GM21381 (cell line): ENCODE data around the gene GDE1.
A peak's percentile ranks its signal among the peaks of the same experiment; 100 is the strongest.
"Not testable (repeated sequence)": the region's sequence is repeated elsewhere in the genome, so short reads cannot be mapped to it uniquely, and the experiment has no call there.

Source experiments
- ATAC-seq: cut with Tn5 transposase; IDR thresholded peaks from one replicate; pipeline ENCODE4 v1.9.1; 2021; ENCODE audit warnings: mild to moderate bottlenecking, moderate library complexity; ENCODE audit not compliant: unreplicated experiment

The GDE1 gene, protein sequence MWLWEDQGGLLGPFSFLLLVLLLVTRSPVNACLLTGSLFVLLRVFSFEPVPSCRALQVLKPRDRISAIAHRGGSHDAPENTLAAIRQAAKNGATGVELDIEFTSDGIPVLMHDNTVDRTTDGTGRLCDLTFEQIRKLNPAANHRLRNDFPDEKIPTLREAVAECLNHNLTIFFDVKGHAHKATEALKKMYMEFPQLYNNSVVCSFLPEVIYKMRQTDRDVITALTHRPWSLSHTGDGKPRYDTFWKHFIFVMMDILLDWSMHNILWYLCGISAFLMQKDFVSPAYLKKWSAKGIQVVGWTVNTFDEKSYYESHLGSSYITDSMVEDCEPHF

DNA sequence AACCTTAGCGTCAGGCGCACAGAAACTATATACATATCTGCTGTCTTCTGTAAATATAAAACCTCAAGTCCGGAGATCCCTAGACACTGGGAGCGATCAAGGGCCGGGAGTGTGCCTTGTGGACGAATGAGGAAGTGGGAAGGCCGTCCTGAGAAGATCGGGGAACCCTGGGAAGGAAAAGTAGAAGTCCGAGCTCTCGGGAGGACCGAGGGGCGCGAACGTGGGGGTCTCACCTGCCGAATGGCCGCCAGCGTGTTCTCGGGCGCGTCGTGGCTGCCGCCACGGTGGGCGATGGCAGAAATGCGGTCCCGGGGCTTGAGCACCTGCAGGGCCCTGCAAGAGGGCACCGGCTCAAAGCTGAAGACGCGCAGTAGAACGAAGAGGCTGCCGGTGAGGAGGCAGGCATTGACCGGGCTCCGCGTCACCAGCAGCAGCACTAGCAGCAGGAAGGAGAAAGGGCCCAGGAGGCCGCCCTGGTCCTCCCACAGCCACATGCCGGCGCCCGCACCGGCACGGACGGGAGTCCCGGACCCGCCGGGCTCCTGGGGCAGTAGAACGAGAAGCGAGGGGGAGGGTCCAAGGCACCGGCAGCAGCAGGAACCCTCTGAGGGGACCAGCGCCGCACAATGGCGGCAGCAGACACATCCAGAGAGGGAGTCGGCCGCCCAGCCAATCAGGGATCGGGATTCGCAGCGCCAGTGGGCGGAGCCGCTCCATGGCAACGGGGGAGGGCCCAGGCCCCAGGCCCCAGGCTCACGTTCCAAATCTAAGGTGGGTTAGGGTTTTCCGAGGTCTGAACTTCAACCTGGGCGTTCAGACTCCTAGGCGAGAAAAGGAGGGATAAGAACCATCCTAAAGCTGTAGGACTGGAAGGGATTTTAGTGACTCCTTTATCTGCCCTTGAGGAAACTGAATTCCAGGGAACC, at the start of gene GDE1:
GDE1 (minus strand) TSS at position 628 of the 926 bp plus-strand sequence; CDS start at position 494, 134 bp downstream.
- ATAC-seq = peak; percentile 76

DNA sequence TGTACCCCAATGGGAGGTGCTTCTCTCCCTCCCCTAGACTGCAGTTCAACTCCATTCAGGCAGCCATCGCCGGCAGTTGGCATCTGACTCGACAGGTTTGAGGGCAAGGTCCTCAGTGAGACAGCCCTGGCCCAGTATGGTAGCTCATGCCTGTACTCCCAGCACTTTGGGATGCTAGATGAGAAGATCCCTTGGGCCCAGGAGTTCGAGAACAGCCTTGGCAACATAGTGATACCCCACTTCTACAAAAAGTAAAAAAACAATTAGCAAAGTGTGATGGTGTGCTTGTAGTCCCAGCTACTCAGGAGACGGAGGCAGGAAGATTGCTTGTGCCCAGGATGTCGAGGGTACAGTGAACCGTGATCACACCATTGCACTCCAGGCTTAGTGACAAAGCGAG, 45.7 kb upstream of the GDE1 start:
- ATAC-seq = no peak

DNA sequence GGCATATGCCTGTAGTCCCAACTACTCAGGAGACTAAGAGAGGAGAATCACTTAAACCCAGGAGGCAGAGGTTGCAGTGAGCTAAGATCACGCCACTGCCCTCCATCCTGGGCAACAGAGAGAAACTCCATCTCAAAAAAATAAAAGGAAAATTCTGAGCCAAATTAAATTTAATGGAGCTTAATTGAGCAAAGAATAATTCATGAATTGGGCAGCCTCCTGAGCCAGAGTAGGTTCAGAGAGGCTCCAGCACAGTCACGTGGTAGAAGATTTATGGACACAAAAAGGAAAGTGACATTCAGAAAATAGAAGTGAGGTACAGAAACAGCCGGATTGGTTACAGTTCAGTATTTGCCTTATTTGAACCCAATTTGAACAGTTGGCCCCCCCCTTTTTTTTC, 44.5 kb upstream of the GDE1 start:
- no peak for ATAC-seq

DNA sequence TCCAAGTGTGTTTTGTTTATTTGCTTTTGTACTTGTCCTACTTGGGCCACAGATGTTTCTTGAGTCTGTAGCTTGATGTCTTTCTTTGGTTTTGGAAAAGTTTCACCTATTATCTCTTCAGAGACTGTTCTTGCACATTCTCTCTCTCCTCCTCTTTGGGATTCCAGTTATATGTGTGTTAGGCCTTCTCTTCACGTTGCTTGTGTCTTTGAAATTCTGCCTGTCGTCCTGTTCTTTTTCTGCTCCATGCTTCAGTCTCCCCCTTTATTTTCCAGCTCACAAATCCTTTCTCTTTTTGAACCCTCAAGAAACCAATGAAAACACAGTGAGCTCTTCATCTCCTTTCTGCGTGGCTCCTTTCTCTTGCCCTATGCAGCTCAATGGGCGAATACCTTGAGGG, 41.5 kb upstream of the GDE1 start:
- ATAC-seq = no peak

DNA sequence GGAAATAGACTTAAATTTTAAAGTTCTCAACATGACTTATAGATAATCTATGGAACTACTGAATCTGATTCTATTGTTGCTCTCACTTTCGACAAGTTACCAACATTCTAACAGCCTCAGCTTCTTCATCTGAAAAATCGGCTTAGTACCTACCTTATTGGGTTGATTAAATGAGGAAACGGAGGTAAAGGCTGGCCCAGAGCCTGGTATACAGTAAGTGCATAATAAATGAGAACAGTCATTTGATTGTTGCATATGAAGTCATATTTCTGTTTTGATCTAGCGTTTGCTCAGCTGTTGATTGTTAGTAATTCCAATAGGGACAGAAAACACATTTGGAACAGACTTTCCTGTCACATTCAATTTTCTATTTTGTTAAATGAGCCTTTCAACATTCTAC, 38.2 kb upstream of the GDE1 start:
- ATAC-seq = no peak

DNA sequence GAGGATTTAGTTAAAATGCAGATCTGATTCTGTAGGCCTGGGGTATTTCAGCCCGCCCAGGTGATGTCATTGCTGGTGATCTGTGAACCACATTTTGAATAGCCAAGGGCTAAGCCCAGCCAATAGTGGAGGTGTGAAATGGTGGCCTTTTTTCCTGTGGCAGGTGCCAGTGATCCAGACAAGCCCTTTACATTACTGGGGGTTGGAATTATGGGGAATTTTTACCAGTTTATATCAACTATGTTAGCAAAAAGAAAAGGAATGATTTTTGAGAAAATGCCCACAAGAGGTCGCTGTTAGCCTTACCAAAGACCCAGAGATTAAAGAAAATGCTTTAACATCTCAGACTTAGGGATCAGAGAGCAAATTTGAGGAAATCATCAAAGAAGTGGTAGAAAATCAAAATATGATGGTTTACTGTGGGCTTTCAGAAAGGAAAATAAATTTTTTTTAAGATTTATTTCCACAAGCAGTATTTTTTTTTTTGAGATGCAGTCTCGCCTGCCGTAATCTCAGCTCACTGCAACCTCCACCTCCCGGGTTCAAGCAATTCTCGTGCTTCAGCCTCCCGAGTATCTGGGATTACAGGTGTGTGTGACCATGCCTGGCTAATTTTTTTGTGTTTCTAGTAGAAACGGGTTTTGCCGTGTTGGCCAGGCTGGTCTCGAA, 37.5 kb upstream of the GDE1 start:
- ATAC-seq = no peak

DNA sequence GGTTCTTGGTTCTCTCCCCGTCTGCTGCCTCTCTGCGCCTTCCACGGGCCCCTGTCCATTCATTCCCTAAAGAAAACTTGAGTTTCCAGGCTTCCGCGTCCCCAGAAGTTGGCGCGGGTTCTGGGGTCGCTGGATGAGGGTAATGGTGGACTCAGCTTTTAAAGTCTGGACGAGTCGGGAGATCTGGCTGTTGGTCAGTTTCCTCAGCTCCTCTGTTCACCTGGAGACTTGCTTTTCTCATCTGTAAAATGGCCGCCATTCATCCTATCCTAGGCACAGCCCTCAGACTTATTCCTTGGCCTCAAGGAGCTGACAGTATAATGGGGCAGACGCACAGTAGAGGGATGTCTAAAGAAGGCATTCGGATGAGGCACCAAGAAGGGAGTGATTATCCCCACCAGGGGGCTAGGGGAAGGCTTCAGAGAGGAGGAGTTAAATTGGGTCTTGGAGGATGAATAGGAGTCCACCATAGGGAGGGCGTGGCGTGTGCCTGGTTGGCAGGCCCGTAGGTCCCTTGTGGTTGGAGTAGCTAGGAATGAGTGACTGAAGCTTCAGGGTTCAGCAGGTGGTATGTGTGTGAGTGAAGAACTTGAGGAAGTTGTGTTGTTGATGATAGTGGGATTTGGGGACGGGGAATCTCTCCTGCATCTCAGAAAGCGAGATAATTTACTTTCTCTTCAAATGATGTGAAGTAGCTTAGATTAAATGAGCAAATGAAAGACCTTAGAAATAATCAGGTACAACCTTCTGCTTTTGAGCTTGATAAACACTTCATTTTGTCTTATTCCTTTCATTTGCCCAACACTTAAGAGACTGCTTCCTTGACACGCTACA, 34.3 kb upstream of the GDE1 start:
- ATAC-seq = no peak

DNA sequence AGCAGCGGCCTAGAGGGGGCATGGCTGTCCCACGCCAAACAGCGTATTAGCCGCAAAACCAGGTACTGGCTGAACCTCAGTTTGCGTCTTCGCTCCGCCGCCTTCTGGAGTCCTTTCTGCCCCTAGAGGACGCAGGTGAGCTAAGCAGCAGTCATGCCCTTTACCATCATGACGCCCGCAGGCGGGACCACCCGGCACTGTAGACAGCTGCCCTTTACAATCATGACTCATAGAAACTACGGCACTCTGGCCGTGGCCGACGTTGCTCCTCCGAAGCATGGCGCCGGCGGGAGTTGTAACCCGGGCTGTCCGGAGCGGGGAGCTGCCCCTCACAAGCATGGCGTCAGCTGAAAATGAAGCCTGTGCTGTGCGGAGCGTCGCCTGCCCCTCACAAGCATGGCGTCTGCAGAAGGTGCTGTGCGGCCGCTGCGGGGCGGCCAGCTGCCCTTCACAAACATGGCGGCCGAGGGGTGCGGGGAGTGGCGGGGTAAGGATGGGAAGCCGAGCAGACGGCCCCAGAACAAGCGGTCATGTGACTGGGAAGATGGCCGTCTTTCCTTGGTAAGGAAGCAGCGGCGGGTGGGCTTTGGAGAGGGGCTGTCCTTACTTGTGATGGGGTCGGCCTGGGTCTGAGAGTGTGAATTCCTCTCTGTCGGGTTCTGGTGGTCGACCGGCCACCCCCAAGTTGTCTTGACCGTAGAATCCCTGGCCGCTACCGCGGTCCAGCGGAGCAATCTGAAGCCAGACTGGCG, 33.5 kb upstream of the GDE1 start, which contains the start of gene VPS35L:
VPS35L (plus strand) TSS at position 518 of the 752 bp plus-strand sequence; CDS start at position 545, 27 bp downstream.
- peak; percentile 94 for ATAC-seq

DNA sequence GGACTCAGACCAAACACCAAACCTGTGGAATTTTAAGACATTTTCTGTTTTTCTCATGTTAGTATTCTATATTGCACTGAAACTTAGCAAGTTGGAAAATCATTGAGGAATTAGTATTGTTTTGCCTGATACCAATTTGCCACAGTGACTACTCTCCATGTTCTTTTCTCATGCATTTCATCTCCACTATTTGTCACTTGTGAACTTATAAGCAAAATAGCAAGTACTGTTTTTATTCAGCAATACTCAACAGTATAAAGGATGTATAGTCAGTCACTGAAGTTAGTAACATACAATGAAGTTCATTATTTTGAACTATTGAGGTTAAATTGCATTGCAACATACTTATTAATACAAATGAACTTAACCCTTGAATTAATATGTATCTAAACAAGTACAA, 27.8 kb upstream of the GDE1 start:
- no peak for ATAC-seq

DNA sequence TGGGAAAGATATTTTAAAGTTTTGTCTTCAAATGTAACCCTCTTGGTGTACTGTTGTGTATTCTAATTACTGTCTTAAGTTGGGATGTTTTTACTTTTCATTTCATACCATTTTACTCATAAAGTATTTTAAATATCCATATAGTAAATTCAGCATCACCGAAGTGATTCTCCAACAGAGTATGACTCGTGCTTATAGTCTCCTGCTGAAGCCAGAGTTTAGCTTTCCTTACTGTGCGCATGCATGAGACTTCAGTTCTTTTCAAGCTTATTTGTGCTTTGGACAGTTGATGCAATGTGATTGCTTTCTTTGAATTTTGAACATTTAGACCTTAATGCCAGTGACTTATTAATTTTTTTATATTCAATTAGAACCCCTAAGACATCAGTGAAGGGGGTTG, 26.2 kb upstream of the GDE1 start:
- ATAC-seq = no peak

DNA sequence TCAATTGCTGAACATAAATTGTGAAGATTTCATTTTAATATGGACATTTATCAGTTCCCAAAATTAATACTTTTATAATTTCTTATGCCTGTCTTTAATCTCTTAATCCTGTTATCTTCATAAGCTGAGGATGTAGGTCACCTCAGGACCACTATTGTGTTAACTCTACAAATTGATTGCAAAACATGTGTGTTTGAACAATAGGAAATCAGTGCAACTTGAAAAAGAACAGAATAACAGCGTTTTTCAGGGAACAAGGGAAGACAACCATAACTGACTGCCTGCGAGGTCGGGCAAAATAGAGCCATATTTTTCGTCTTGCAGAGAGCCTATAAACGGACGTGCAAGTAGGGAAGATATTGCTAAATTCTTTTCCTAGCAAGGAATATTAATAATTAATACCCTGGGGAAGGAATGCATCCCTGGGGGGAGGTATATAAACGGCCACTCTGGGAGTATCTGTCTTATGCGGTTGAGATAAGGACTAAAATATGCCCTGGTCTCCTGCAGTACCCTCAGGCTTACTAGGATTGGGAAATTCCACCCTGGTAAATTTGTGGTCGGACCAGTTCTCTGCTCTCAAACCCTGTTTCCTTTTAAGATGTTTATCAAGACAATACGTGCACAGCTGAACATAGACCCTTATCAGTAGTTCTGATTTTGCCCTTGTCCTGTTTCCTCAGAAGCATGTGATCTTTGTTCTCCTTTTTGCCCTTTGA, 21.5 kb upstream of the GDE1 start:
- not testable (repeated sequence) for ATAC-seq

DNA sequence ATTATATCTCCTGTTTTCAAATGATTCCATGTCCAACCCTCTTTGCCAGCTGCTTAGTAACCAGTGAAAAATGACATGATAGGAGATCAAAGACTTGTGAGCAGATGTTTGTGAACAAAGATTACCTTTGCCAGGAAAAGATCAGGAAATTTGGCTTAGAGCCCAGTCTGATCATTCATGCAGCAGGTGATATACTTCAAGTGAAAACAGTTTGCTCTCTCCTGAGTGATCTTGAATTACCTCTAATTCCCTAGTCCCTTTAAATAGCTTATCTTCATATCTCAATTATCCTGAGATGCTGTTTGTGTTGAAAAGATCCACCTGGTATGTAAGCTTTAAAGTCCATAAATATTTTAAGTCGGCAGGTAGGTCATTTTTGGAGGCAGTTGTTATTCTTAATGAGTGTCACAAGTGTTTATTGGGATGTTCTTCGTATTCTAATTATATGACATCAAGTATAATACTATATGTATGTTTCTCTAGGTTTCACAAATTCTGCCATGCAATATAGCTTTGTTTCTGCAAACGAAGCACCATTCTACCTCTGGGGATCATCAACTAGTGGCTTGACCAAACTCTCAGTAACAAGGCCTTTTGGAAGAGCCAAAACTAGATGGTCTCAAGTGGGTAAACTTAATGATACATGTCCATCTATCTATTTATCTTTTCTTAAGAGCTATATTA, 20.4 kb upstream of the GDE1 start:
- no peak for ATAC-seq

DNA sequence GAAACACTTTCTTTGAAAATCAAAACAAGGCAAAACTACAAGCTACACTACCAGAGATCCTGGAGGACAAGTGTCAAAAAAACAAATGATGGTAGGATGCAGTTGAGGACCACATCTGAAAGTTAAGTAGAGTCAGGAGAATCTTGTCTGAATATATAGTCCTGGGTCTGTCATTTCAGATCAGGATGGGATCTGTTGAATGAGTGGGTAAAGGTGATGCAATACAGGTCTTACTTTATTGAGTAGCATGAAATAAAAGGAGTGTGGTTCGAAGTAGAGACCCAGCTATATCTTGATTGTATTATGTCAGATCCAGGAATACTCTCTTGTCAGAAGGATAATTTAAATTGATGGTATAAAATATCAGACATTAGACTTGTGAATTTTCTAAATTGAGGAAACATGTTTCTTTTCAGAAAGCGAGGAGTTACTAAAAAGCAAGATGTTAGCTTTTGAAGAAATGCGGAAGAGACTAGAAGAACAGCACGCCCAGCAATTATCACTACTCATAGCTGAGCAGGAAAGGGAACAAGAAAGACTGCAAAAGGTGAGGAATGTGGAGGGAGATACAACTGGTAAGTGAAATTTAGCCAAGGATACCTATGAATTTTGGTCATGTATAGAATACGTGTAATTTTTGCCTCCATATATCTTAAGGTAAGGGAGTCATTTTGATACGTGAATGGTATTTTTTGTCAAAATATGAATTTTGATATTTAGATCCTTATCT, 18.5 kb upstream of the GDE1 start:
- ATAC-seq = no peak

DNA sequence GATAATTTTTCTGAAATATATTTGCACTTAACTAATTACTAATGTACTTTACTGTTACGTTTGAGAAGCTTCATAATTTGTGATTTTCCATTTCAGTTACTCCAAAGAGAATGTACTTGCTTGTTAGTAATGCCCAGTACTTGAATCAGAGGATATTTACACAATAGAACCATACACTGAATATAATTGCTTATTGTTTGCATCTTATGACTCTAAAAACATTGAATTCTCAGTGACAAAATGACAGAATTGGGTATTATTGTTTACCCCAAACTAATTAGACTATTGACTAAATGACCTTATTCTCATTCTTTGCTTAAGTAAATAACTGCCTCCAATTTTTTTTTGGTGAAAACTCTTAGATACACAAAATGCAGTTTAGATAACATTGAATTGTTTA, 10.7 kb upstream of the GDE1 start:
- ATAC-seq = no peak

DNA sequence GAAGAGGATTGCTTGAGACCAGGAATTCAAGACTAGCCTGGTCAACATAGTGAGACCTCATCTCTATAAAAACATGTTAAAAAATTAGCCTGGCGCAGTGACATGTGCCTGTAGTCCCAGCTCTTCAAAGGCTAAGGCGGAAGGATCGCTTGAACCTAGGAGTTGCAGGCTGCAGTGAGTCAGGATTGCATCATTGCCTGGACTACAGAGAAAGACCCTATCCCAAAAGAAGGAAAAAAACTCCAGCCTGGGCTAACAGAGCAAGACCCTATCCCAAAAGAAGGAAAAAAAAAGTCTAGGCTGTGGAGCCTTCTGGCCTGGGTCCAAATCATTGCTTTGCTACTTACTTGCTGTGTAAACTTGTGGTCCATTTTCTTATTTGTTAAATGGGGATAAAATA, 6.8 kb upstream of the GDE1 start:
- ATAC-seq = no peak

DNA sequence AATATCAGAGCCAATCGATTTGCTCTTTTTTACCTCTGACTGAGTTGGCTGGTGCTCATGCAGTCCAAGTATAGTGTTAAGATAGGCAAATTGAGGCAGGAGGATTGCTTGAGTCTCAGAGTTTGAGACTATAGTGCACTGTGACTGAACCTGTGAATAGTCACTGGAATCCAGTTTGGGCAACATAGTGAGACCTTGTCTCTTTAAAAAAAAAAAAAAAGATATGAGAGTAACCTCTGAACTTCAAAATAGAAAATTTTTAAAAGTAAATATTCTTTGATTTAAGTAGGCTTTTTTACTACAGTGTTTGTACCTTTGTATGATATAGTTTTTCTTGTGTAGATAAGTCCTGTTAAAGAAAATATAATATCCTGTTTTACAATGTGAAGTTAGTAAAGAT, 5.3 kb upstream of the GDE1 start:
- ATAC-seq = no peak

DNA sequence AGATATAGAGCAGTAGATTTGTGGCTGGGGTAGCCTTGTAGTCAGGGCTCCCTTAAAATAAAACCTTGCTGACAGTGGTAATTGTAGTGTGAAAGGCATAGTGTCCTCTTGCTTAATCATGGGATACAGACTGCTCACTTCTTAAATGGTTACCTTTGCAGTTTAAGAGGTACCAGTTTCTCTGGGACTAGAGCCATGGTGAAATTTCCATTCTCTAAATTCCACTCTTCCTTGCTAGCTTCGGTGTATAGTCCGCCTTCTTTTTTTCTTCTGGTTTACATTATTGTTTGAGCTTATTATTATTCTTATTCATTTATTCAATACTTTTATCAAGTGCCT, 3.5 kb upstream of the GDE1 start:
- no peak for ATAC-seq
